HepG2 (cell line): ENCODE results near the gene OLFM2. TPM values are rescaled to one million over a fixed set of nuclear protein-coding genes. Genes with fewer than 3 reads are reported as not detected.

ENCODE experiments used
- ATAC-seq: fragments of 200-7000 bp; cut with Tn5 transposase; 3 replicates; pipeline ENCODE4 v1.9.1; 2020; ENCODE audit warnings: mild to moderate bottlenecking, moderate library complexity
- BruUV-seq: library from RNA; stranded (reverse); fragments of 400-500 nt; replicated peaks from 2 replicates; lab custom pipeline; 2021; lab: Mats Ljungman, UMichigan
- CTCF ChIA-PET: fragments of 300-600 bp; formaldehyde crosslinking; extraction: SDS; loops from one replicate; lab custom pipeline; 2021; ENCODE audit warnings: low total read pairs, inconsistent platforms, low intra/inter-chr PET ratio; lab: Yijun Ruan, JAX
- POLR2A ChIA-PET: fragments of 350-600 bp; sonication (Branson Sonifier 250); formaldehyde crosslinking; loops from one replicate; lab custom pipeline; 2020; ENCODE audit warnings: antibody characterized with exemption, inconsistent platforms; lab: Yijun Ruan, JAX
- DNase-seq: peaks from one replicate; pipeline ENCODE4 v3.0.0-alpha.2; 2015; ENCODE audit warnings: low spot score
- FAIRE-seq: peaks from 3 replicates; lab custom pipeline; 2011; peaks lifted over from hg19 to GRCh38; lab: Jason Lieb, UNC
- H2AFZ ChIP-seq: one replicate; pipeline ENCODE4 v1.6.1; 2011; ENCODE audit warnings: low read length, inconsistent platforms
- H3K27ac ChIP-seq: fragments of 300-600 bp; 3 replicates; pipeline ENCODE4 v1.8.0; 2011; ENCODE audit warnings: mixed run types, mild to moderate bottlenecking, mixed read lengths, low read length, inconsistent platforms; ENCODE audit not compliant: insufficient read depth; ENCODE audit errors: extremely low read length
- H3K27me3 ChIP-seq, 2 experiments: fragments of 200-600 bp in 1 of 2; 2 replicates in 1 of 2; 3 replicates in 1 of 2; pipeline versions ENCODE4 v1.6.0 to v1.8.0; 2011; ENCODE audit warnings: low read length in 2 of 2, mild to moderate bottlenecking in 2 of 2, moderate library complexity in 2 of 2, inconsistent platforms in 1 of 2; ENCODE audit not compliant: insufficient read depth in 2 of 2, control insufficient read depth in 1 of 2
- H3K36me3 ChIP-seq, 2 experiments: fragments of 200-600 bp in 1 of 2; replicated peaks in 1 of 2; 2 replicates in 1 of 2; 3 replicates in 1 of 2; pipeline versions ENCODE4 v1.5.1 to v1.8.0; 2011; ENCODE audit warnings: low read length in 2 of 2, inconsistent platforms in 1 of 2; ENCODE audit not compliant: insufficient read depth in 2 of 2, control insufficient read depth in 1 of 2
- H3K4me1 ChIP-seq: 2 replicates; pipeline ENCODE4 v1.5.1; 2012; ENCODE audit warnings: low read length, inconsistent platforms; ENCODE audit not compliant: insufficient read depth
- H3K4me2 ChIP-seq: 2 replicates; pipeline ENCODE4 v1.6.0; 2011; ENCODE audit warnings: low read depth, low read length, inconsistent platforms
- H3K4me3 ChIP-seq, 3 experiments: fragments of 200-600 bp in 1 of 3; sonication (generic), shearing (Covaris generic) in 1 of 3; replicated peaks in 1 of 3; 2 replicates each; pipeline ENCODE4 v1.5.1; 2011 to 2016; ENCODE audit warnings: low read length in 3 of 3, inconsistent platforms in 2 of 3, low read depth in 2 of 3, mild to moderate bottlenecking in 2 of 3, control low read depth in 1 of 3, mixed read lengths in 1 of 3; ENCODE audit not compliant: insufficient read depth in 1 of 3
- H3K79me2 ChIP-seq: one replicate; pipeline ENCODE4 v1.6.1; 2011; ENCODE audit warnings: low read length, inconsistent platforms; ENCODE audit not compliant: insufficient read depth
- H3K9ac ChIP-seq: 2 replicates; pipeline ENCODE4 v1.6.0; 2011; ENCODE audit warnings: mild to moderate bottlenecking, low read depth, low read length, inconsistent platforms; ENCODE audit not compliant: insufficient read depth
- H3K9me3 ChIP-seq: 2 replicates; pipeline ENCODE4 v1.5.1; 2012; ENCODE audit warnings: mild to moderate bottlenecking, low read length
- H4K20me1 ChIP-seq: 2 replicates; pipeline ENCODE4 v1.6.0; 2011; ENCODE audit warnings: inconsistent platforms, mild to moderate bottlenecking, low read length, moderate library complexity; ENCODE audit not compliant: insufficient read depth
- NFRKB ChIP-seq: fragments of 450-650 bp; IDR thresholded peaks from 2 replicates; pipeline ENCODE4 v1.6.1; 2017
- RAD51 ChIP-seq: fragments of 450-650 bp; IDR thresholded peaks from 2 replicates; pipeline ENCODE4 v1.6.1; 2016; ENCODE audit warnings: borderline replicate concordance
- RFX5 ChIP-seq: IDR thresholded peaks from 2 replicates; pipeline ENCODE4 v1.6.1; 2011; ENCODE audit warnings: low read depth, low read length, improper control_type of control experiment
- SCMH1 ChIP-seq: sonication (generic); formaldehyde crosslinking; IDR thresholded peaks from 2 replicates; pipeline ENCODE4 v1.9.0; 2021; ENCODE audit warnings: missing genetic modification reagents, mild to moderate bottlenecking, borderline replicate concordance
- SOX5 ChIP-seq: IDR thresholded peaks from 2 replicates; pipeline ENCODE4 v1.6.1; 2016; ENCODE audit warnings: borderline replicate concordance
- STAG1 ChIP-seq: sonication (generic); formaldehyde crosslinking; IDR thresholded peaks from 2 replicates; pipeline ENCODE4 v1.4.0; 2020; ENCODE audit warnings: missing genetic modification reagents
- ZKSCAN5 ChIP-seq: sonication (generic); formaldehyde crosslinking; IDR thresholded peaks from 2 replicates; pipeline ENCODE4 v1.5.1; 2020; ENCODE audit warnings: mild to moderate bottlenecking, missing genetic modification reagents
- ZNF264 ChIP-seq: sonication (generic); formaldehyde crosslinking; IDR thresholded peaks from 2 replicates; pipeline ENCODE4 v1.4.0; 2020; ENCODE audit warnings: missing genetic modification reagents
- ZNF672 ChIP-seq: sonication (generic); formaldehyde crosslinking; IDR thresholded peaks from 2 replicates; pipeline ENCODE4 v1.8.1; 2022; ENCODE audit warnings: missing genetic modification reagents
- ZNF720 ChIP-seq: sonication (generic); formaldehyde crosslinking; IDR thresholded peaks from 2 replicates; pipeline ENCODE4 v1.4.0; 2020; ENCODE audit warnings: missing genetic modification reagents
- ZNF788 ChIP-seq: sonication (generic); formaldehyde crosslinking; IDR thresholded peaks from 2 replicates; pipeline ENCODE4 v1.5.0; 2020; ENCODE audit warnings: mild to moderate bottlenecking, missing genetic modification reagents, borderline replicate concordance
- WGBS: methylation state at CpG from one replicate; pipeline ENCODE4 v1.1.6; 2017; ENCODE audit warnings: low lambda C conversion rate; 5-methylcytosine and 5-hydroxymethylcytosine counted together
- in situ Hi-C: cut with HindIII; loops from 2 replicates; pipeline ENCODE4 v1.10.0; 2017; ENCODE audit warnings: low pct_unique_long_range_greater_than_20kb; ENCODE audit not compliant: extremely low pct_ligation_motif_present
- intact Hi-C: fragments of 100-400 bp; cut with micrococcal nuclease; formaldehyde crosslinking; loops from one replicate; pipeline ENCODE4 v1.10.0; 2022; ENCODE audit not compliant: unreplicated experiment
- polyA plus RNA-seq, 8 experiments: library from polyadenylated mRNA; depleted of rRNA in 3 of 8; stranded (reverse) in 7 of 8; unstranded in 1 of 8; fragments of >200 nt; fragmentation: Illumina TruSeq in 4 of 8; extraction: Trizol in 4 of 8; gene quantifications; 2 replicates each; pipeline versions ENCODE4 v1.2.1 to v1.2.3, GENCODE V29; 2011 to 2016; ENCODE audit warnings: low read depth in 4 of 8, missing spikeins in 1 of 8, mixed read lengths in 1 of 8; ENCODE audit not compliant: insufficient read depth in 1 of 8
- total RNA-seq, 5 experiments: library from RNA; depleted of rRNA; stranded (reverse); fragments of >200 nt; fragmentation: Illumina TruSeq; extraction: Trizol; gene quantifications; 2 replicates each; pipeline ENCODE4 v1.2.3, GENCODE V29; 2016; ENCODE audit warnings: low read depth in 1 of 5
- TF ChIP-seq, protein P1 (sequence below): sonication (generic); formaldehyde crosslinking; IDR thresholded peaks from 2 replicates; pipeline ENCODE4 v1.8.0; 2022; ENCODE audit warnings: missing genetic modification reagents, mild to moderate bottlenecking, inconsistent platforms, borderline replicate concordance
- TF ChIP-seq, protein P2 (sequence below): sonication (generic); formaldehyde crosslinking; IDR thresholded peaks from 2 replicates; pipeline ENCODE4 v1.4.0; 2020; ENCODE audit warnings: missing genetic modification reagents, borderline replicate concordance
- TF ChIP-seq, protein P3 (sequence below): sonication (generic); formaldehyde crosslinking; IDR thresholded peaks from 2 replicates; pipeline ENCODE4 v1.4.0; 2020; ENCODE audit warnings: missing genetic modification reagents, mild to moderate bottlenecking, borderline replicate concordance

Gene OLFM2
- total and polyA plus RNA-seq, 2 of the 13 experiments (the other 11 are each of a cell fraction or from before 2014, with no cell fraction given) = 0.20 to 0.51 TPM

DNA sequence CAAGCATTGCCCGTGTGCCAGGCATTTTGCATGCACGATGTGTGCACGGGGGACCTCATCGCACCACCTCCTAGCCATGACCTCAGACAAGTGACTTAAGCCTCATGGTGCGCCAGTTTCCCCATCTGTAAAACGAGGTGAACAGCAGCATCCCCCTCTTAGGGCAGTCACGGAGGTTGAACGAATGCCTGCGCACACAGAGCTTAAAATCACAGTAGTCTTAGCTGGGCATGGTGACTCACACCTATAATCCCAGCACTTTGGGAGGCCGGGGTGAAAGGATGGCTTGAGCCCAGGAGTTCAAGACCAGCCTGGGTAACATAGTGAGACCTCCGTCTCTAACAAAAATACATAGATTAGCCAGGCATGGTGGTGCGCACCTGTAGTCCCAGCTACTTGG lies 52.6 kb downstream of the OLFM2 start:
- DNase-seq (no peak), ATAC-seq (no peak), FAIRE-seq (no peak)
- no peak for TF ChIP-seq ZNF720 (CRISPR knock-in tag)
- TF ChIP-seq ZKSCAN5 = no peak
- TF ChIP-seq, protein P1, sequence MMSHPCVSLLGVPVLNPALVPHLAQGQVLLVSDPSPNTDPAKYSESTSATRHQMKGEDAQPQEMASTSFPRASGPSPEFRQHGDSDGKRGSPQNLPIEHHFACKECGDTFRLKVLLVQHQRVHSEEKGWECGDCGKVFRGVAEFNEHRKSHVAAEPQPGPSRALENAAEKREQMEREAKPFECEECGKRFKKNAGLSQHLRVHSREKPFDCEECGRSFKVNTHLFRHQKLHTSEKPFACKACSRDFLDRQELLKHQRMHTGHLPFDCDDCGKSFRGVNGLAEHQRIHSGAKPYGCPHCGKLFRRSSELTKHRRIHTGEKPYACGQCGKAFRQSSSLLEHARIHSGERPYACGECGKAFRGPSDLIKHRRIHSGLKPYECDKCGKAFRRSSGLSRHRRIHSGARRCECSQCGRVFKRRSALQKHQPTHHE = no peak
- no peak for TF ChIP-seq SOX5 (CRISPR knock-in tag)
- TF ChIP-seq, protein P2, sequence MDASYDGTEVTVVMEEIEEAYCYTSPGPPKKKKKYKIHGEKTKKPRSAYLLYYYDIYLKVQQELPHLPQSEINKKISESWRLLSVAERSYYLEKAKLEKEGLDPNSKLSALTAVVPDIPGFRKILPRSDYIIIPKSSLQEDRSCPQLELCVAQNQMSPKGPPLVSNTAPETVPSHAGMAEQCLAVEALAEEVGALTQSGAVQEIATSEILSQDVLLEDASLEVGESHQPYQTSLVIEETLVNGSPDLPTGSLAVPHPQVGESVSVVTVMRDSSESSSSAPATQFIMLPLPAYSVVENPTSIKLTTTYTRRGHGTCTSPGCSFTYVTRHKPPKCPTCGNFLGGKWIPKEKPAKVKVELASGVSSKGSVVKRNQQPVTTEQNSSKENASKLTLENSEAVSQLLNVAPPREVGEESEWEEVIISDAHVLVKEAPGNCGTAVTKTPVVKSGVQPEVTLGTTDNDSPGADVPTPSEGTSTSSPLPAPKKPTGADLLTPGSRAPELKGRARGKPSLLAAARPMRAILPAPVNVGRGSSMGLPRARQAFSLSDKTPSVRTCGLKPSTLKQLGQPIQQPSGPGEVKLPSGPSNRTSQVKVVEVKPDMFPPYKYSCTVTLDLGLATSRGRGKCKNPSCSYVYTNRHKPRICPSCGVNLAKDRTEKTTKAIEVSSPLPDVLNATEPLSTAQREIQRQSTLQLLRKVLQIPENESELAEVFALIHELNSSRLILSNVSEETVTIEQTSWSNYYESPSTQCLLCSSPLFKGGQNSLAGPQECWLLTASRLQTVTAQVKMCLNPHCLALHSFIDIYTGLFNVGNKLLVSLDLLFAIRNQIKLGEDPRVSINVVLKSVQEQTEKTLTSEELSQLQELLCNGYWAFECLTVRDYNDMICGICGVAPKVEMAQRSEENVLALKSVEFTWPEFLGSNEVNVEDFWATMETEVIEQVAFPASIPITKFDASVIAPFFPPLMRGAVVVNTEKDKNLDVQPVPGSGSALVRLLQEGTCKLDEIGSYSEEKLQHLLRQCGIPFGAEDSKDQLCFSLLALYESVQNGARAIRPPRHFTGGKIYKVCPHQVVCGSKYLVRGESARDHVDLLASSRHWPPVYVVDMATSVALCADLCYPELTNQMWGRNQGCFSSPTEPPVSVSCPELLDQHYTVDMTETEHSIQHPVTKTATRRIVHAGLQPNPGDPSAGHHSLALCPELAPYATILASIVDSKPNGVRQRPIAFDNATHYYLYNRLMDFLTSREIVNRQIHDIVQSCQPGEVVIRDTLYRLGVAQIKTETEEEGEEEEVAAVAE = no peak
- no peak for TF ChIP-seq STAG1 (CRISPR knock-in tag)
- no peak for TF ChIP-seq ZNF672 (CRISPR knock-in tag)
- no peak for TF ChIP-seq SCMH1 (CRISPR knock-in tag)
- TF ChIP-seq, protein P3, sequence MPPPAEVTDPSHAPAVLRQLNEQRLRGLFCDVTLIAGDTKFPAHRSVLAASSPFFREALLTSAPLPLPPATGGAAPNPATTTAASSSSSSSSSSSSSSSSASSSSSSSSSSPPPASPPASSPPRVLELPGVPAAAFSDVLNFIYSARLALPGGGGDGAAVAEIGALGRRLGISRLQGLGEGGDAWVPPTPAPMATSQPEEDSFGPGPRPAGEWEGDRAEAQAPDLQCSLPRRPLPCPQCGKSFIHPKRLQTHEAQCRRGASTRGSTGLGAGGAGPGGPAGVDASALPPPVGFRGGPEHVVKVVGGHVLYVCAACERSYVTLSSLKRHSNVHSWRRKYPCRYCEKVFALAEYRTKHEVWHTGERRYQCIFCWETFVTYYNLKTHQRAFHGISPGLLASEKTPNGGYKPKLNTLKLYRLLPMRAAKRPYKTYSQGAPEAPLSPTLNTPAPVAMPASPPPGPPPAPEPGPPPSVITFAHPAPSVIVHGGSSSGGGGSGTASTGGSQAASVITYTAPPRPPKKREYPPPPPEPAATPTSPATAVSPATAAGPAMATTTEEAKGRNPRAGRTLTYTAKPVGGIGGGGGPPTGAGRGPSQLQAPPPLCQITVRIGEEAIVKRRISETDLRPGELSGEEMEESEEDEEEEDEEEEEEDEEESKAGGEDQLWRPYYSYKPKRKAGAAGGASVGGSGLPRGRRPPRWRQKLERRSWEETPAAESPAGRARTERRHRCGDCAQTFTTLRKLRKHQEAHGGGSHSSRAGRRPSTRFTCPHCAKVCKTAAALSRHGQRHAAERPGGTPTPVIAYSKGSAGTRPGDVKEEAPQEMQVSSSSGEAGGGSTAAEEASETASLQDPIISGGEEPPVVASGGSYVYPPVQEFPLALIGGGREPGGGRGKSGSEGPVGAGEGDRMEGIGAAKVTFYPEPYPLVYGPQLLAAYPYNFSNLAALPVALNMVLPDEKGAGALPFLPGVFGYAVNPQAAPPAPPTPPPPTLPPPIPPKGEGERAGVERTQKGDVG (CRISPR knock-in tag) = no peak
- no peak for TF ChIP-seq RAD51
- TF ChIP-seq ZNF788 (CRISPR knock-in tag) = no peak
- TF ChIP-seq NFRKB = no peak
- TF ChIP-seq ZNF264 (CRISPR knock-in tag) = no peak
- no peak for TF ChIP-seq RFX5
- H3K4me1 ChIP-seq = no peaks in the 10 kb centered on the region
- no peaks in the 10 kb centered on the region for H3K79me2 ChIP-seq
- ChIA-PET POLR2A (no interaction called here), CTCF (no interaction called here)
- H3K9me3 ChIP-seq = no peaks in the 10 kb centered on the region
- no peak overlapping the region for H2AFZ ChIP-seq
- H3K4me3 ChIP-seq = no peak overlapping the region
- H3K36me3 ChIP-seq = no peaks in the 10 kb centered on the region
- in situ Hi-C loops (no loop called here), intact Hi-C loops (no loop called here)
- no peak overlapping the region for H3K27ac ChIP-seq
- BruUV-seq = no TSS peak
- no peak overlapping the region for H3K9ac ChIP-seq
- H3K4me2 ChIP-seq = no peak overlapping the region
- H3K27me3 ChIP-seq = peaks cover 0 to 2% of the 10 kb centered on the region in 2 experiments; a peak in 2 of 5 replicates
- H4K20me1 ChIP-seq = no peaks in the 10 kb centered on the region
- 51% methylated on average over 9 of the region's 12 CpGs for WGBS
